HG02642 (cell line): ENCODE data around the gene HUS1B.

Source experiments
- ATAC-seq: cut with Tn5 transposase; IDR thresholded peaks from one replicate; pipeline ENCODE4 v1.9.1; 2021; ENCODE audit warnings: mild to moderate bottlenecking; ENCODE audit not compliant: unreplicated experiment, poor library complexity

The HUS1B gene

GRCh38 chr6:628766-629165, 28.1 kb downstream of the HUS1B start:
- ATAC-seq: no peak

GRCh38 chr6:626236-626635, 30.7 kb downstream of the HUS1B start:
- ATAC-seq: no peak

GRCh38 chr6:624979-625378, 31.9 kb downstream of the HUS1B start:
- ATAC-seq: no peak

GRCh38 chr6:622462-622861, 34.4 kb downstream of the HUS1B start:
- no peak for ATAC-seq

- no peak for ATAC-seq
Measured at GRCh38 chr6:621931-622330, 35.0 kb downstream of the HUS1B start.

GRCh38 chr6:620950-621349, 36.0 kb downstream of the HUS1B start:
- ATAC-seq: no peak

GRCh38 chr6:620166-620565, 36.7 kb downstream of the HUS1B start:
- no peak for ATAC-seq

GRCh38 chr6:617456-618100, 39.3 kb downstream of the HUS1B start:
- ATAC-seq: no peak

- ATAC-seq: no peak
Measured at GRCh38 chr6:613981-614380, 42.9 kb downstream of the HUS1B start.

GRCh38 chr6:611928-612327, 45.0 kb downstream of the HUS1B start:
- no peak for ATAC-seq

- ATAC-seq: no peak
Measured at GRCh38 chr6:610882-611281, 46.0 kb downstream of the HUS1B start.

GRCh38 chr6:609905-610304, 47.0 kb downstream of the HUS1B start:
- ATAC-seq: no peak

GRCh38 chr6:606829-607379, 50.0 kb downstream of the HUS1B start:
- no peak for ATAC-seq
